ENCODE results near the gene FAM9C.
A peak's percentile ranks its signal among the peaks of the same experiment; 100 is the strongest.

FAM9C gene

DNA sequence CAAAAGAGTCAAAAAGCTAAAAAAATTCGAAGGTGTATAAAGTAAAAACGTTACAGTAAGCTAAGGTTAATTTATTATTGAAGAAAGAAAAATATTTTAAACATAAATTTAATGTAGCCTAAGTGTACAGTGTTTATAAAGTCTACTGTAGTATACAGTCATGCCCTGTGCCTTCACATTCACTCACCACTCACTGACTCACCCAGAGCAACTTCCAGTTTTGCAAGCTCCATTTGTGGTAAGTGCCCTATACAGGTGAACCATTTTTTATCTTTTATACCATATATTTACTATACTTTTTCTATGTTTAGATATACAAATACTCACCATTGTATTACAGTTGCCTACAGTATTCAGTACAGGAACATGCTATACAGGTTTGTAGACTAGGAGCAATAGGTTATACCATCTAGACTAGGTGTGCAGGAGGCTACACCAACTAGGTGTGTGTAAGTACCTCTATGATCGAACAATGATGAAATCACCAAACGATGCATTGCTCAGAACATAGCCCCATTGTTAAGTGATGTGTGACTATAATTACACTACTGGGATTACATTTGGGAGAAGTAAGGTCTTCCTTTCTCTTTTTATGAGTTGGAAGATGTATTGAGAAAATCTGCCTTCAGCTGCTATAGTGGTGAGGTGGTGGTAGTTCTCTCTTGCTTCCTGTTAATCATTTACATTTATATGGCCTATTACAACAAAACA is 42.3 kb downstream of the FAM9C start:
- DNase-seq, result no peak

DNA sequence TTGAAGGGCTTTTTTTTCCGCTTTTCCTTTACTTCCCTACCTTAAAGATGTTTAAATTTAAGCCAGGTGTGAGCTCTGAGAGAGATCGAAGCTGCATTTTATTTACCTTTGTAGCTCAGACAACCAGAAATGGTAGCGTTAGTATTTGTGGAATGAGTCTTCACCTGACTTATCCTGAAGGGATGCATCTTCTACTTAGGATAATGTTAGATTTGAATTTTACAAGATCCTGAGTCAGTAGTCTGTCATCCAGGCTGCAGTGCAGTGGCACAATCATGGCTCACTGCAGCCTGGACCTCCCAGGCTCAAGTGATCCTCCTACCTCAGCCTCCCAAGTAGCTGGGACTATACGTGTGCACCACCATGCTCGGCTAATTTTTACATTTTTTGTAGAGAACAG is 43.3 kb downstream of the FAM9C start:
- DNase-seq, result no peak

DNA sequence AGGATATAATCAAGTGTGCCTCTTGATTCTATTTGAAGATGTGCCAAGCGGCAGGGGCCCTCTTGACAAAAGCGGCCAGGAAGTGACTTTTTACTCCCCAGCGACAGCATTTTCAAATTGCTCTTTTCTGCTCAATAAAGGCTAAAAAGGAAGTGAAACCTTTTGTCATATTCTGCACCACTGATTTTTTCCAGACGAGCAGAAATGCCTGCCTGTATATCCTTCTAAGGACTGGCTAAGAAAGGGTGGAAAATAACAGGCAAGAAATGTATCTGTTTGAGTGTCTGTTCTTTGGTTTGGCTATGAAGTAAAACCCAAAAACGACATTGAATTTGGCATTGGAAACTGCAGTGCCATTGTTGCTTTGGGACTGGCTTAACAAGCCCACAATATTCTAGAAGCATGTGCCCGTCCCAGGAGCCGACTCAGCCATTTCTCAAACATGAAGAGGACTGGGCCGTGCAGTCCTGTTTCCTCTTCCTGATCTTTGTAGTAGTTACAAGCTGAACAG is 44.1 kb downstream of the FAM9C start:
- peak; percentile 29 for DNase-seq

DNA sequence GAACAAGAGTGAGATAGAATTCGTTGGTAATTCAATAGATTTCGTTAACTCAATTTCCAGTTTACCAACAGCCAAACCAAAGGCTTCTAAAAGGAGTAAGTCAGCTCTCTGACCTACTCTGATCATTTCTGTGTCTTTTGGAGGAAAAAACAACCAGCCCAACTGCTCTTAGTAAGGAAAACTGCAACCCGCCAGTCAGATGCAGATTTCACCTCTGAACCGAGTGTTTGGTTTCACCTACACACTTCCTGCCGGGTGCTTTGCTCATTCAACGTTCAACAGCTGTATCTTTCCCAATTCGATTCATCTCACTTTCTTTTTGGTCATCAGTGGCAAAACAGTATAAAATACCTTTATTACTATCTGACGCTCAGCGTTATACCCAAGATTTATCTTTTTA is 45.0 kb downstream of the FAM9C start:
- peak; percentile 40 for DNase-seq

DNA sequence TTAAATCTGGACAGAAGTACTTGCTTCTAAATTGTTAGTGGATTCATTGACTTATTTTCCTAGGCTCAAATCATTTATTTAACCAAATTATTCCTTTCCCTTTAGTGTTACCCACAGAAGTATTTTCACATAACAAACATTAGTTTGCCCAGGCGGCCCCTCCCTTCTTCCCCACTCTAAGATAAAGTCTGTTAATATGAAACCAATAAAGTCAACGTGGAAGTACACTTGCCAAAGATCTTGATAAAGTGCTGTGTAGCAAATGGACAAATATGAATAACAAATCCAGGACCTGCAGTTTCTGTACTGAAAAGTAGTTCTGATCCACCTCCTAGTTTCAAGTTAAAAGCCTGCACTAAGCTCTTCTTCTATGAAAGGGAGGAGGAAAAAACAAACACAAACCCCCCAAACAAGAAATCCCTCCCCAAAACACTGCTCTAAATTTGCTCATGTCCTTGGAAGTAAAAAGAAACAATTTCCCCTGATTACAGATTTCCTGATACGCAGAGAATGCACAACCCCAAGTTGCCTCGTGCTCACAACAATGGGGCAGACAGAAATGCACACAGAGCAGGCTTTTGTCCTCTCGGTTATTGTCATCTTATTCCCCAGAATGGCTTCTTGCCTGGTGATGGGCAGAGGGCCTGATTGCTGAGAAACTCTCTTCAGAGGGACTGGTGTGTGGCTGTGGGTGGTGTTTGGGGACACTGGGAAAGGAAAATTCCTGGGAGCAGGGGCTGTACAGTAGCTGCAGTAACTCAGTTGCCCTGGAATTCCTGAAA is 46.3 kb downstream of the FAM9C start:
- no peak for DNase-seq

DNA sequence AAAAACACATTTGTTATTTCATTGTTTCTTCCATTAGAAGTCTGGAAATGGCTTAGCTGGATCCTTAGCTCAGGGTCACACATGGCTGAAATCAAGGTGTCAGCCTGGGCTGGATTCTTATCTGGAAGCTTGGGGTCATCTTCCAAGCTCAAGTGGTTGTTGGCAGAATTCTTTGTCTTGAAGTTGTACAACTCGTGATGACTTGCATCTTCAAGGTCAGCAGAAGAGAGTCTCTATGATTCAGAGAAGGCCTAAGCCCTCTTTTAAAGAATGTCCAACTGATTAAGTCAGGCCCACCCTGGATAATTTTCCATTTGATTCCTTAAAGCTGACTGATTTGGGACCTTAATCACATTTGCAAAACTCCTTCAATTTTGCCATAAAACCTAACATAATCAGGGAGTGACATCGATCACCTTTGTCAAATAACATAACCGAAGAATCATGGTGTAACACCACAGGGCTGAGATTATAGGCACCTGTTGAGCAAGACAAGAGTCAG is 47.4 kb downstream of the FAM9C start:
- no peak for DNase-seq

DNA sequence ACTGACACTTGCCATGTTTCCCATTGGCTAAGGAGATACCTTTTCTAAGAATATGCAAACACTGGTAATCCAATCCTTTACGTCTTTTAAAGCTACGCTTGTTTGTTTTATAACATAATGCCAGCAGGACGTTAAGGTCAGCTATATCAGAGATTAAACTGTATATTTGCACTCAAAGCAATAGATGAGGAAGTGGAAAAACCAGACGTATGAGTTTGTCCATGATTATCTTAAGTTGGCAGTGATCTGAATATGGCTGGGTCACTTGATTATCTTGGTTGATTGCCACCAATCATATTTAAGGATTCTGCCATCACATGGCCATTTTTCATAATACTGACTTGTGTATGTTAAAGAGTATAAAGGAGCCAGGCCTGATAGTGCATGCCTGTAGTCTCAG is 50.1 kb downstream of the FAM9C start:
- no peak for DNase-seq

DNA sequence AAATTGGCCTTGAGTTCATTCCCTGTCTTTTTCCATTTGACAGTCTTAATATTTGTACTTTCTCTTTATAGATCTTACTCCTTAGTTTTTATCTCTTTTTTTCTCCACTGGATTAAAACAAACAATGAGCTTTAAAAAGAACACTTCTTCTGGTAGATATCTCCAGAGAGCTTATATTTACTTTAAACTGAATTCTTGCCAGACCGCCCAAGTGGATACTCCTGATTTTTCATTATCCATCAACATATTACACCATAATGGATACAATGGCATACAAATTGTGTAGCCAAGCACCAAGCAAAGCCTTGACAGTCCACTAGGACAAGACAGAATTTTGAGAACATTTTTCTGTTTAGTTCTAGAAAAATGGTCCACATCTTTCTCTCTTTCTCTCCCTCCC is 50.6 kb downstream of the FAM9C start:
- DNase-seq, result no peak

DNA sequence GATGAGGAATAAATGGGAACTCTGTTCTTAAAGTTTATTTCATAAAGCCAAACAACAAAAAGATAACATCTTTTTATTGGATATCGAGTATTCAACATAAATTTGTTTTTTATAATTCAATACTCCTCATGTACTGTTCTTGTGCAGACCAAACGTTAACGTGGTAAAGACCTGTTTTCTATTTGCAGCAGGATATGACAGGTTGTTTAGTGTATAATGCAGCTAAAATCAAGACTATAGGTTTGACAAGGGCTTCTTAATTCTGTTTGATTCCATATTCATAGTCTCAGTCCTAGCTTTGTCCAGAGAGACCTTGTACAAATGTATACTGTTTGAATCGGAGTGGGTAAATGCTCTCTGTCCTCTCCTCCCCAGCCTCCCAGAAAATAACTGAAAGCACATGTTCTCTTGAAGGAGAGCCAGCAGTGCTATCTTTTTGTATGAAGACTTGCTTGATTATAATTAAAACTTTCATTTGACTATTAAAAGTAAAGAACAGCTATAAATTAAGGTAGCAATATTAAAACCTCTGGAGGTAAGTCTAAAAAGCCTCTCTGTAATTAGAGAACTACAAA is 51.8 kb downstream of the FAM9C start:
- DNase-seq, result no peak

DNA sequence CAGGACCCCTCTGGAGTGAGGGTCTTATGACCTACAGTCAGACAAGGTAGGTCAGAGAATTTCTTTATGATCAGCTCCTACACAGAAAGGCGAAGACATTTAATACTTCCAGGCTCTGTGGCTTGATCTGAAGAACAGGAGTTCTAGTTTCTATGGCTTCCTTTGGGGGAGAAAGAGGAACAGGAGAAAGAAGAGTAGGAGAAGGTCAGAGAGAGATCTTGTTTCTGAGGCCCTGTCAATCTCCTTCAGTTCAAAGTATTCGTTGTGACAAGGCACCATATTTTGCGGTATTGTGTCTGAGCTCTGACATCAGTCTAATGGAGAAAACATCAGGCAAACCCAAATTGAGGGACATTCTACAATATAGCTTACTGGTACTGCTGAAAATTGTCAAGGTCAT is 52.8 kb downstream of the FAM9C start:
- no peak for DNase-seq

DNA sequence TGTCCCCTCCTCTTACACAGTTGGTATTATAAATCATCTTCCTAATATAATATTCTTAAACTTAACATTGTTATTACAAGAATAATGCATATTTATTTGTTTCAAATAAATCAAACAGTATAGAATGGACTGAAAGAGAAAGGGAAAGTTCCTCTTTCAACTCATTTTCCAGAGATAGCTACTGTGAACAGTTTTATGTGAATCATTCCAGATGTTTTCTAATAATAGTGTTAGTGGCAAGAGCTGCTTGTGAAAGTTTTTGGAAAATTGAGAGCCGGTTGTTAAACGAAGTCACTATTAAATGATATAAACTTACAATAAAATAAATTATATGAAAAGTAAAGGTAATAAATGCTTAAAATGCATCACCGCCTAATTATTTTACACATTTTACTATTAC is 55.0 kb downstream of the FAM9C start:
- no peak for DNase-seq

DNA sequence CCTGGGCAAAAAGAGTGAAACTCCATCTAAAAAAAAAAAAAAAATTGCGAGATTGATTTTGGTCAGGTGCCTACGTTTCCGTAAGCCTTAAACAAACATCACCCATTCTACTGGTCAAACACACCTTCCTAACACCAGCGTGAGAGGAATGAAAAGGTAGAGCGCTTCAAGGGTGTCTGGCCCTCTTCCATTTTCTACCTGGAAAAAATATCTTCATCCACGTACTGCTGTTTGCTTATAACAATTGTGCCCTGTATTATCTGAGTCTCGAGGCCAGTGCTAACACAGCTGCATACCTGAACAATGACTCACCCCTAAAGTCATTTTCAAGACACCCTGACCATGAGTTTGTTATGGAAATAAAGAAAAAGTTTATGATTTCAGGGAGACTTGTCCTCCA is 55.6 kb downstream of the FAM9C start:
- no peak for DNase-seq

DNA sequence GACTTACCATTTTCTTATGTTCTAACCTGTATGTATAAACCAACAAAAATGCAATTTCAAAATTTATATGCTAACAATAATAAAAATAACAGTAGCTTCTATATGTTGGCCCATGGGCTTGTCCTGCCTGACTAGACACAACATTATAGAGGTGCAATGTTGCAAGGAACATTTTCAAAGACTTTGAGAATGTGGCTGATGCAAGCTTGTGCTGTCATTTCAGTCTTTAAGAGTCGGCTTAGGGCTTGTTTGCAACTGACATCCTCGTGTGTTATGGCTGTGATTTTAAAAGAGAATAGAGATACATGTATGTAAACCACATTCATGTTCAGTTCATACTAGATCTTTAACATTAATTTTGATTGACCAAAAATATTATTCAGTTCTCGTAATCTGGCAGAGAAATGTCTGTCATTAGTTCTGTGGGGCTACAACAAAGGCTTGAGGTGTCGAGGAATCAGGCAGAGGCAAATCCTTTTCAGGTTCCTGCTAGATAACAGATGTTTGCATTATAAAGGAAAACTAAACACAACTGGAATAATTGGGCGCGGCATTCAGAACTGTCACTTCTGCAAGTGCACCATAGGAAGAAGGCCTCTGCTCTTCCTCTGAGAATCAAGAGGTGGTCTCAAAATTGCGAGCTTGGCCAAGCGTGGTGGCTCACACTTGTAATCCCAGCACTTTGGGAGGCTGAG is 56.4 kb downstream of the FAM9C start:
- no peak for DNase-seq

DNA sequence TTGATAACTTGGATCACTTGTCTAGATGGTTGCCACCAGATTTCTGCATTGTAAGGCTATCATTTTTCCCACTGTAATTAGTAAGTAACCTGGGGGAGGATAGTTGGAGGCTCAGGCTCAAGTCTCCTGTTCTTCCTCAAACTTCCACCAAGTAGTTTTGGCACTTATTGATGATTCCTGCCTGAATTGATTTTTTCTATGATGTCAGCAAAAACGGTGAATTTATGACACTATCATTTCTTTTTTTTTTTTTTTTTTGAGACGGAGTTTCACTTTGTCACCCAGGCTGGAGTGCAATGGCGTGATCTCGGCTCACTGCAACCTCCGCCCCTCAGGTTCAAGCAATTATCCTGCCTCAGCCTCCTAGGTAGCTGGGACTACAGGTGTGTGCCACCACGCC is 57.1 kb downstream of the FAM9C start:
- DNase-seq, result no peak

DNA sequence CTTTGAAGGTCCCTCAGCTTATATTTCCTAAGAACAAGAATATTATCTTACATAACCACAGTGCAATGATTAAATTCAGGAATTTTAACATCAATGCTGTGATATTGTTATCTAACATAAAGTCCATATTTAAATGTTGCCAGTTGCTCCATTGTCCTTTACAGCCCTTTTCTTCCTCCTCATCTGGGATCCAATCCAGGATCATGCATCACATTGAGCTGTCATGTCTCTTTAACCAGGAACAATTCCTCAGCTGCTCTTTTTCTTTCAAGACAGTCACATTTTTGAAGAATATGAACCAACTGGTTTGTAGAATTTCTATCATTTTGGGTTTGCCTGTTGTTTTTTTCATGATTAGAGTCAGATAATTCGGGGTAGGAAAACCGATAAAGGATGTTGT is 57.5 kb downstream of the FAM9C start:
- DNase-seq, result no peak

DNA sequence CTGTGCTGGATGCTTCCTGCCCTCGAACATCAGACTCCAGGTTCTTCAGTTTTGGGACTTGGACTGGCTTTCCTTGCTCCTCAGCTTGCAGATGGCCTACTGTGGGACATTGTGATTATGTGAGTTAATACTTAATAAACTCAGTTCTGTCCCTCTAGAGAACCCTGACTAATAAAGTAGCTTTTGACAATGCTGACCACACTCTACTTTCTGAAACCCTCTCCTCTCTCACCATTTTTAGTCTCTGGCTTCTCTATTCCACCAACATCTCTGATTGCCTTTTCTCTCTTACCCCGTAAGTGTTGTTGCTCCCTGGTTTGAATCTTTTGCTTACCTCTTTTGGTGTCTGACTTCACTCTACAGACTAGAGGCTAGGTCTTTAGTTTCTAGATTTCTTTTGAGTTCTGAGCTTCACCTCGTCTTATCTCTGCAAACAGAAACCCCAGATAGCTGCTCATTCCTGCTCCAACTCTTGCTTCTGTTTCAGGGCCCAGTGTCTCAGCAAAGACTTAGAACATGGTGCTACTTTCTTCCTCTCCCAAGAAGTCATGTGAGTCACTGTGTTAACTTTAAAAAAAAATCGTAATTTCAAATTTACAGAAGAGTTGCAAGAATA is 58.1 kb downstream of the FAM9C start:
- no peak for DNase-seq
